SK-N-SH treated with all-trans-retinoic acid at 6 μM for 48 hours (cell line): ENCODE data around the gene ATP11A.

ENCODE experiments used
- ATAC-seq: fragments of 200-7000 bp; cut with Tn5 transposase; 3 replicates; pipeline ENCODE4 v1.9.1; 2020; ENCODE audit warnings: mild to moderate bottlenecking, moderate library complexity
- ARNTL ChIP-seq: fragments of 450-650 bp; formaldehyde crosslinking; IDR thresholded peaks from 2 replicates; pipeline ENCODE4 v1.5.0; 2020; ENCODE audit warnings: low read depth, mild to moderate bottlenecking, moderate library complexity, borderline replicate concordance
- BACH2 ChIP-seq: fragments of 250-450 bp; sonication (Bioruptor Pico); IDR thresholded peaks from 2 replicates; pipeline ENCODE4 v1.9.0; 2021; ENCODE audit warnings: mild to moderate bottlenecking, borderline replicate concordance
- CREB5 ChIP-seq: fragments of 250-450 bp; sonication (Bioruptor Pico); IDR thresholded peaks from 2 replicates; pipeline ENCODE4 v1.5.1; 2020; ENCODE audit warnings: low read depth, mild to moderate bottlenecking, moderate library complexity
- CSDC2 ChIP-seq: fragments of 250-450 bp; sonication (Bioruptor Pico); IDR thresholded peaks from 2 replicates; pipeline ENCODE4 v1.5.0; 2020; ENCODE audit warnings: mild to moderate bottlenecking, moderate library complexity
- ESRRG ChIP-seq: fragments of 250-450 bp; sonication (Bioruptor Pico); IDR thresholded peaks from 2 replicates; pipeline ENCODE4 v1.6.1; 2021; ENCODE audit warnings: mild to moderate bottlenecking
- GLIS3 ChIP-seq: fragments of 250-450 bp; sonication (Bioruptor Pico); IDR thresholded peaks from 2 replicates; pipeline ENCODE4 v1.5.0; 2020; ENCODE audit warnings: mild to moderate bottlenecking, moderate library complexity
- ISL1 ChIP-seq: fragments of 250-450 bp; sonication (Bioruptor Pico); IDR thresholded peaks from 2 replicates; pipeline ENCODE4 v2.1.2; 2022; ENCODE audit warnings: mild to moderate bottlenecking, moderate library complexity
- OSR1 ChIP-seq: fragments of 250-450 bp; sonication (Bioruptor Pico); IDR thresholded peaks from 2 replicates; pipeline ENCODE4 v1.8.0; 2022; ENCODE audit warnings: moderate library complexity, mild to moderate bottlenecking, inconsistent platforms
- PATZ1 ChIP-seq: fragments of 250-450 bp; sonication (Bioruptor Pico); IDR thresholded peaks from 2 replicates; pipeline ENCODE4 v1.8.0; 2020; ENCODE audit warnings: mild to moderate bottlenecking, moderate library complexity, borderline replicate concordance
- POU6F1 ChIP-seq: fragments of 250-450 bp; sonication (Bioruptor Pico); IDR thresholded peaks from 2 replicates; pipeline ENCODE4 v1.8.0; 2021; ENCODE audit warnings: low read depth, mild to moderate bottlenecking, moderate library complexity, borderline replicate concordance
- PPARA ChIP-seq: fragments of 250-450 bp; sonication (Bioruptor Pico); IDR thresholded peaks from 2 replicates; pipeline ENCODE4 v1.5.0; 2020; ENCODE audit warnings: mild to moderate bottlenecking, borderline replicate concordance
- RARB ChIP-seq: fragments of 250-450 bp; sonication (Bioruptor Pico); IDR thresholded peaks from 2 replicates; pipeline ENCODE4 v1.8.0; 2021; ENCODE audit warnings: mild to moderate bottlenecking, moderate library complexity
- SNAI2 ChIP-seq: fragments of 250-450 bp; sonication (Bioruptor Pico); IDR thresholded peaks from 2 replicates; pipeline ENCODE4 v1.5.0; 2020; ENCODE audit warnings: mild to moderate bottlenecking, moderate library complexity
- TCF4 ChIP-seq: fragments of 250-450 bp; sonication (Bioruptor Pico); IDR thresholded peaks from 2 replicates; pipeline ENCODE4 v1.8.0; 2021; ENCODE audit warnings: mild to moderate bottlenecking, moderate library complexity, borderline replicate concordance
- TOX ChIP-seq: fragments of 250-450 bp; sonication (Bioruptor Pico); IDR thresholded peaks from 2 replicates; pipeline ENCODE4 v1.8.0; 2021; ENCODE audit warnings: mild to moderate bottlenecking, moderate library complexity, borderline replicate concordance
- ZC3H10 ChIP-seq: fragments of 250-450 bp; sonication (Bioruptor Pico); IDR thresholded peaks from 2 replicates; pipeline ENCODE4 v1.5.1; 2021; ENCODE audit warnings: mild to moderate bottlenecking, moderate library complexity
- ZFP3 ChIP-seq: fragments of 250-450 bp; sonication (Bioruptor Pico); IDR thresholded peaks from 2 replicates; pipeline ENCODE4 v1.5.0; 2020; ENCODE audit warnings: mild to moderate bottlenecking, moderate library complexity
- ZFP30 ChIP-seq: fragments of 450-650 bp; formaldehyde crosslinking; IDR thresholded peaks from 2 replicates; pipeline ENCODE4 v1.5.0; 2022; ENCODE audit warnings: mild to moderate bottlenecking, moderate library complexity
- ZNF565 ChIP-seq: fragments of 450-650 bp; formaldehyde crosslinking; conservative IDR thresholded peaks from 2 replicates; pipeline ENCODE4 v1.5.0; 2020; ENCODE audit warnings: low read depth, mild to moderate bottlenecking, moderate library complexity
- ZNF70 ChIP-seq: fragments of 450-650 bp; formaldehyde crosslinking; IDR thresholded peaks from 2 replicates; pipeline ENCODE4 v1.5.0; 2020; ENCODE audit warnings: mild to moderate bottlenecking, moderate library complexity
- ZNF8 ChIP-seq: fragments of 450-650 bp; formaldehyde crosslinking; IDR thresholded peaks from 2 replicates; pipeline ENCODE4 v1.5.0; 2020; ENCODE audit warnings: mild to moderate bottlenecking, moderate library complexity
- TF ChIP-seq, protein P1 (sequence below): fragments of 250-450 bp; sonication (Bioruptor Pico); IDR thresholded peaks from 2 replicates; pipeline ENCODE4 v1.5.0; 2020; ENCODE audit warnings: mild to moderate bottlenecking, moderate library complexity

The ATP11A gene

GRCh38 chr13:112918746-112919145 is 228.9 kb downstream of the ATP11A start:
- no peak for TF ChIP-seq CSDC2 (CRISPR knock-in tag)
- no peak for TF ChIP-seq CREB5 (CRISPR knock-in tag)
- no peak for TF ChIP-seq ISL1 (CRISPR knock-in tag)
- TF ChIP-seq ZFP30, result no peak
- TF ChIP-seq BACH2, result no peak
- TF ChIP-seq, all 23 proteins: peak for 0
- ATAC-seq, result no peak

- no peak for TF ChIP-seq GLIS3 (CRISPR knock-in tag)
- no peak for TF ChIP-seq ZFP3
- no peak for TF ChIP-seq PPARA (CRISPR knock-in tag)
- TF ChIP-seq CREB5 (CRISPR knock-in tag), result no peak
- TF ChIP-seq TCF4 (CRISPR knock-in tag), result no peak
- no peak for TF ChIP-seq SNAI2
- no peak for TF ChIP-seq RARB
- no peak for TF ChIP-seq ZC3H10 (CRISPR knock-in tag)
- TF ChIP-seq ZNF70 (CRISPR knock-in tag), result no peak
- no peak for TF ChIP-seq ZNF565 (CRISPR knock-in tag)
- TF ChIP-seq OSR1 (CRISPR knock-in tag), result no peak
- TF ChIP-seq POU6F1, result no peak
- no peak for TF ChIP-seq ZFP30
- TF ChIP-seq ESRRG (CRISPR knock-in tag), result no peak
- no peak for TF ChIP-seq ISL1 (CRISPR knock-in tag)
- TF ChIP-seq ARNTL (CRISPR knock-in tag), result no peak
- TF ChIP-seq TOX, result no peak
- no peak for TF ChIP-seq ZNF8 (CRISPR knock-in tag)
- no peak for TF ChIP-seq BACH2
- TF ChIP-seq, all 23 proteins: peak for 0
- no peak for ATAC-seq
Measured at GRCh38 chr13:112923962-112924361, 234.1 kb downstream of the ATP11A start.

- TF ChIP-seq GLIS3 (CRISPR knock-in tag) (no peak), PATZ1 (CRISPR knock-in tag) (no peak), ZFP3 (no peak), CSDC2 (CRISPR knock-in tag) (no peak), PPARA (CRISPR knock-in tag) (no peak), ZFP30 (no peak), ZC3H10 (CRISPR knock-in tag) (no peak), ZNF70 (CRISPR knock-in tag) (no peak), SNAI2 (no peak), RARB (no peak), ISL1 (CRISPR knock-in tag) (no peak), TCF4 (CRISPR knock-in tag) (no peak), CREB5 (CRISPR knock-in tag) (no peak), OSR1 (CRISPR knock-in tag) (no peak)
- TF ChIP-seq, protein P1, sequence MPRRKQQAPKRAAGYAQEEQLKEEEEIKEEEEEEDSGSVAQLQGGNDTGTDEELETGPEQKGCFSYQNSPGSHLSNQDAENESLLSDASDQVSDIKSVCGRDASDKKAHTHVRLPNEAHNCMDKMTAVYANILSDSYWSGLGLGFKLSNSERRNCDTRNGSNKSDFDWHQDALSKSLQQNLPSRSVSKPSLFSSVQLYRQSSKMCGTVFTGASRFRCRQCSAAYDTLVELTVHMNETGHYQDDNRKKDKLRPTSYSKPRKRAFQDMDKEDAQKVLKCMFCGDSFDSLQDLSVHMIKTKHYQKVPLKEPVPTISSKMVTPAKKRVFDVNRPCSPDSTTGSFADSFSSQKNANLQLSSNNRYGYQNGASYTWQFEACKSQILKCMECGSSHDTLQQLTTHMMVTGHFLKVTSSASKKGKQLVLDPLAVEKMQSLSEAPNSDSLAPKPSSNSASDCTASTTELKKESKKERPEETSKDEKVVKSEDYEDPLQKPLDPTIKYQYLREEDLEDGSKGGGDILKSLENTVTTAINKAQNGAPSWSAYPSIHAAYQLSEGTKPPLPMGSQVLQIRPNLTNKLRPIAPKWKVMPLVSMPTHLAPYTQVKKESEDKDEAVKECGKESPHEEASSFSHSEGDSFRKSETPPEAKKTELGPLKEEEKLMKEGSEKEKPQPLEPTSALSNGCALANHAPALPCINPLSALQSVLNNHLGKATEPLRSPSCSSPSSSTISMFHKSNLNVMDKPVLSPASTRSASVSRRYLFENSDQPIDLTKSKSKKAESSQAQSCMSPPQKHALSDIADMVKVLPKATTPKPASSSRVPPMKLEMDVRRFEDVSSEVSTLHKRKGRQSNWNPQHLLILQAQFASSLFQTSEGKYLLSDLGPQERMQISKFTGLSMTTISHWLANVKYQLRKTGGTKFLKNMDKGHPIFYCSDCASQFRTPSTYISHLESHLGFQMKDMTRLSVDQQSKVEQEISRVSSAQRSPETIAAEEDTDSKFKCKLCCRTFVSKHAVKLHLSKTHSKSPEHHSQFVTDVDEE, result no peak
- no peak for ATAC-seq
Measured at GRCh38 chr13:112924365-112924764, 234.5 kb downstream of the ATP11A start.
